CD4-positive, alpha-beta T cell treated with Interferon gamma for 1 hour (primary cell): ENCODE data around the gene GAS6.
"Not testable (repeated sequence)": the region's sequence is repeated elsewhere in the genome, so short reads cannot be mapped to it uniquely, and the experiment has no call there.

Experiments used
- DNase-seq: peaks from one replicate; pipeline ENCODE4 v3.0.0-alpha.2; 2020

GAS6 gene

DNA sequence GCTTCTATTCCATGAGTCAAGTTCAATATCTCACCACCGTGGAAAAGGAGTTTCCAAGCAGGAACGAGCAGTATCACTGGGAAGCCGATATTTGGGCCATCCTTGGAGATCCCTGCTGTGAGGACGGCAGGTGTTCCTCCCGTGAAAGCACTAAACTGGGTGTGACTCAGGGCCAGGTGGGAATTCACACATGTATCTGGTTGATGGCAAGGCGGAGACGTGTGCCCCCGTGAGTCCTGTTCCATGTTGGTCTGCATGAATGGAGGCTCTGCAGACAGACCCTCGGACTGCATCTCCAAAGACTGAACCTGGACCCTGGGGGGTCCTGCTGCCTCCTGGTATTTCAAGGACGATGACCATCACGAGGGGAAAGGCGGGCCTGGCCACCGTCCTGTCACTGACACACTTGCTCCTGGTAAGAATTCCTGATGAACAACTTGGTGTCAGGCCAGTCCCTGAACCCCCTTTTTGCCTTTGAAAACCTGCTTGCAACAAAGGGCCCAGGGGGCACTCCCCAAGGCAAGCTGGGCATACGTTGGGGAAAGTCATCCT lies 22.8 kb upstream of the GAS6 start:
- DNase-seq = no peak

DNA sequence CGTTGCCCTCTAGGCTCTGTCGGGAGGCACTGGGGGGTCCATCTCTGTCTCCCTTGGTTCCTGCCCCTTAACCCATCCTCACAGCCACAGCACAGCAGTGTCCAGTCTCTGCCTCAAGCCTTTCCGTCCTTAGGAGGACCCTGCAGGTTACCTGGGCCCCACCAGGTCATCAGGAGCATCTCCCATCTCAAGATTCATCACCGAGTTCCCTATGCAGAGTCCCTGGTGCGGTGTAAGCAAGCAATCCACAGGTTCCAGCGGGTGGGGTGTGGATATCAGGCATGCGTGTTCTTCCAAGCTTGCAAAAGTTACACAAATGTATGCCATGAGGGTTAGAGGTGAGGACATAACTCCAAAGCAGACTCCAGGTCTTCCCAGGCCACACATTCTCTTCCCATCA lies 20.9 kb upstream of the GAS6 start:
- DNase-seq = no peak

DNA sequence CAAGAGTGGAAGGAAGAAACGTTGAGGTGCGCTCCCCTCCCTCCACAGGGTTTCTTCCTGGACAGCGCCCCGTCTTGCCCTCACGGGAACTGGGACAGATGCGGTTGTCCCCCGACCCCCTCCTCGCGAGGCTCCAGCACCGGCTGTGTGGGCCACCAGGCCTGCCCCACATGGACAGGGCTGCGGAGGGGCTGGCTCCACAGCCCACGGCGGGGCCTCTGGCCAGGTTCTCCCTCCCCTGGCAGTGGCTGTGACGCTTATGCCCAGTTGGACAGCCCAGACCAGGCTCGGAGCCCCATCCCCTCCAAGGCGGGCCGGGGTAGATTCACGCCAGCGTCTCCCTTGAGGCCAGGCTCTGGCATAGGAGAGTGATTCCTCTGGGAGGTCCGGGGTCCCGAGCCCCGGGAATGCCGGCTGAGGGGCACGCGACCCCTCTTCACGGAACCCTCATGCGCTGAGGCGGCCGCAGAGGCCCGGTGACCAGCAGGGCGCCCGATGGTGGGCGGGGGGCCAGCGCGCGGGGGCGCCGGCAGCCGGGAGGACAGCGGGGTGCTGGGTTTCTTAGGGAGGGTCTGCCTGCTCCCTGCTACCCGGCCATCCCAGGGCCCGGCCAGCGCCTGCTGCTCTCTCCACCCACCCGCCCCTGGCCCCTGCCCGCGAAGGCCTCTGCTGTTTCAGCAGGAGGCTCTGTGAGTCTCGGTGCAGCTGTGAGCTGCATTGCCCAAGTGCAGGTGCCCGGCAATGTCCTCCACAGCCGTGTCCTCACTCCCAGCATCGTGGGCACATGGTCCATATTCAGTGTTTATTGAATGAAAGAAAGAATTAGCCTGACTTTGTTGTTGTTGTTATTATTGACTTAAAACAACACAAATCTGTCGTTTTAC lies 20.3 kb upstream of the GAS6 start:
- no peak for DNase-seq

DNA sequence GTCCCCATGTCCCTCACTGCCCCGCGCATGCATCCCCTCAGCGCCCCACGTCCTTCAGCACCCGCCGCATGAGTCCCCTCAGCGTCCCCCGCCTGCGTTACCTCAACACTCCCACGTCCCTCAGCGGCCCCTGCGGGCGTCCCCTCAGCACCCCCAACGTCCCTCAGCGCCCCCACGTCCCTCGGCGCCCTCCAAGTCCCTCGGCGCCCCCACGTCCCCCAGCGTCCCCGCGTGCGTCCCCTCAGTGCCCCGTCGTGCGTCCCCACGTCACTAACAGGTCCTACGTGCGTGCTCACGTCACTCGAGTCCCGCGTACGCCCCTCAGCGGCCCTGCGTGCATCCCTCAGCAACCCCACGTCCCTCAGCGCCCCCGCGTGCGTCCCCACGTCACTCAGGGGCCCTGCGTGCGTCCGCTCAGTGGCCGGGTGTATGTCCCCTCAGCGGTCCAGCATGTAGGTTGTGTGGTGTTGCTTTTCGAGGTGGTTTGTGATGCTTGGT lies 19.5 kb upstream of the GAS6 start:
- DNase-seq = no peak

DNA sequence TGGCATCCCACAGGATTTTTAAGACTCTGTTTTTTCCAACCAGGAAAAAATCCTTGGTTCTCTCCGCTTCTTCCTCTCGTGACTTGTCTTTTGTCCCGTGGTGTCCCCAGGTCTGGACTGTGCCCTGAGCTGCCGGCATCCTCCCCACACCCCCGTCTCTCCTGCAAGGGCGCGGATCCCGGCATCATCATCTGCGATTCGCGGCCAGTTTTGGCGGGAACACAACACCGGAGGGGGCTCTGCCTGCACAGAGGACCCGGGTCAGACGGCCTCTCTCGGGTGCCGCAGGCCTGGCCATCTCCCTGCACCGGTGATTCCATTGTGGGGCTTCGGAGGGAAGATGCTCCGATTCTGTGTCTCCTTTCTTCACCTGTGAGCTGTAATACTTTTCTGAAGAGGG lies 18.8 kb upstream of the GAS6 start:
- no peak for DNase-seq

DNA sequence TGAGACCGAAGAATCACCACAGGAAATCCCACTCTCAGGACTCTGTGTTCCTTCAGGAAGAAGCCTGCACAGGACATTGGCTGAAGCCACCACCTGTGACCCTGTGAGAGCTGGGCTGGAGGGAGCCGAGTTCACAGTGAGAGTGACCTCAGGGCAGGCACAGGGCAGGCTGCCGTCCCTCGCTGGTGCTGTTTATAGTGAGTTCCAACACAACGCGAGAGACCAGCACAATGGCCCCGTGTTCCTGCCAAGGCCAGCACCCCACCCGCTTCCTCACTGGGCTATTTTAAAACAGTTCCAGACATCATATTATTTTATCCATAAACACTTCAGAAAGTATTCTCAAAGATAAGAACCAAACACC lies 18.4 kb upstream of the GAS6 start:
- DNase-seq = no peak

DNA sequence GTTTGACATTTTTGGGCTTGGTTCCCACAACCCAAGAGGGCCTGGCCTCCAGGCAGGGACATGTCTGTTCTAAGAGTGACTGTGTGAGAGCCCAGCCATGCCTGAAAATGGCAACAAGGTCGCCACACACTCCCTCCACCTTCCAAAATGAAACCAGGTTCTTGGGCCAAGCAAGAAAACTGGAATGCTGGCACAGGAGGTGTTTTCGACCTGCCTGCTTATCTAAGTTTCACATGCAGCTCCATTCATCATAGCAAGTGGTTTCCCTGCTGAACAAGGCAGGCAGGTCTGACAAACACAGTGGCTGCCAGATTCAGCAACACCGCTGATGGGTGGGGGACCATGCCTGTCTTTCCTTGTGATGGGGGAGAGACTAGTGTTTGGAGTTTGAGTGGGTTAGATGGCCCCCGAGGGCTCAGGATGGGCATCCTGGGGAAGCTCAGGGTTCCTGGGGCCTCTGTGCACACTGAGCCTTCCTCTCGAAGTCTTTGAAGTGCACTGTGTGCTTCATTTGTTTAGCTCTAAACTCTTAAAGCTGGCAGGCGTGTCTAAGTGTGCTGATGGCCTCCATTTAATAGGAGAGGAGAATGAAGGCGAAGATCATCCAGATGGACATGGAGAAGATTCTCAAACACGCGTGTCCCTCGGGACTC lies 17.9 kb upstream of the GAS6 start:
- no peak for DNase-seq

DNA sequence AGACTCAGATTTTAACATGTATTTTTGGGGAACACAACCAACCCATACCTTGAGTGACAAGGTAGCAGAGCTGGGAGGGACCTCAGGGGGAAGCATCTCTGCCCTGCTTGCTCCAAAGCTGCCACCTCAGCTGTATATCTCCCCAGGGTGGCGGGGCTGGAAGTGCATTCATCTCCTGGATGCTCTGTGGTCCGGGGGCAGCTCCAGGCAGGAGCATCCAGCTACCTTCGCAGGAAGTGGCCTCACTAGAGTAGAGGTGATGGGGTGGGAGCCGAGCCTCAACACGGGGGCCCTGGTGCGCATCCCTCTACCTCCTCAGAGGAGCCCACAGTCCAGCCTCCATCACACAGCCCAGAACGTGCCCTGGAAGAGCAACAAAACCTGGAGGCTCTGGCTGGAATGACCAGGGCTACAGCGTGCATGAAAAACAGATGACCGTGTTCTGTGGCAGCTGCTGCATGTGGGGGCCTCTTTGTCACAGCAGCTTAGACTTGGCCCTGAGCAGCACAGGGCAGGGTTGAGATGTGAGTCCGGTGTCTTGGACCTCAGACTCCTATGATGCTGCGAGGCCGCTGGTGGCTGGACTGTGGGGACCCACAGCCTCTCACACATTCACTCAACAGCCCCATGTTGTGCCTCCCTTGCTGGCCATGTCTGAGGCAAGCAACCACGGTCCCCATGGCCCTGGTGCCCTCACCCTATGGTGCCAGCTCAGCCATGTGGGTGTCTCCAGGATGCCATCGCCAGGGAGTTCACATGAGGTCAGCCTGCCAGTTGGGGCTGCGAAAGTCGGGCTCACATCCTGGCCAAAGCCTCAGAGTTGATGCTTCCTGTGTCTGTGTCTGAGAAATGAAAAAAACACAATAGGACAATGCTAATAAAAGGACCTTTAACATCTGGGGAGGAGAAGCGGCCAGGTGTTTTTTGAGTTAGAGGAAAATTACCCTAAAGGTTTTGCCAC lies 17.1 kb upstream of the GAS6 start:
- no peak for DNase-seq

- DNase-seq = no peak
These were observed 15.9 kb upstream of the GAS6 start for GRCh38 chr13:113879494-113880360.

GRCh38 chr13:113879017-113879416 lies 15.1 kb upstream of the GAS6 start:
- DNase-seq = no peak

GRCh38 chr13:113877149-113877990 lies 13.5 kb upstream of the GAS6 start:
- DNase-seq = no peak

- peak; percentile 25 for DNase-seq
These were observed 12.7 kb upstream of the GAS6 start for GRCh38 chr13:113876346-113877148.

DNA sequence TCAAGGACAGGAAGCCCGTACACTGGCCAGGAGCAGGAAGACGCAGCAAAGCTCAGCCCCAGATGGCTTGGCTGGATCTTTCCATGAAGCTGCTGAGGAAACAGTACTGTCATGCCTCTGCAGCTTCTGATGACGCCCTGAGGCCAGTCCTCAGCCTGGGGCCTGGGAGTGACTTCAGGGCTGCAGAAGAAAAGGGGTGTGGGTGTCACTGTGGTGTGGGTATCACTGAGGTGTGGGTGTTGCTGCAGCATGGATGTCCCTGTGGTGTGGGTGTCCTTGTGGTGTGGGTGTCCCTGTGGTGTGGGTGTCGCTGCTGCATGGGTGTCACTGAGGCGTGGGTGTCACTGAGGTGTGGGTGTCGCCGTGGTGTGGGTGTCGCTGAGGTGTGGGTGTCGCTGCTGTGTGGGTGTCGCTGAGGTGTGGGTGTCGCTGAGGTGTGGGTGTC lies 12.0 kb upstream of the GAS6 start:
- DNase-seq = peak; percentile 42

DNA sequence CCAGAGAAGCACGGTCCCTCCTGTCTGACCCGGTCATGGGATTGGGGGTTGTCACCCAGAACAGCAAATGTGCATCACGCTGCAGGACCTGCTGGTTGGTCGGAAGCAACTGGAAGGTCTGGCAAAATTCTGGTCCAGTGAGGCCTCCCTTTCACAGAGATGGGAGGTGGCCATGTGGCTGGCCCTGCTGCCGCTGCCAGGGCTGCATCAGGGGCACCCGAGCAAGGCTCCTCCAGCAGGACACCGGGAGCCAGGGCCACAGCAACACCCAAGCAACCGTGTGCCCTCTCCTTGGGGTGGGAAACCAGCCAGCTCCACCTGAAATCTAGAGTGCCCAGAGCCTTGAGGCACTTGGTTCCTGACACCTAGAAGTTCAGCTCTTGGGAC lies 11.5 kb upstream of the GAS6 start:
- no peak for DNase-seq

DNA sequence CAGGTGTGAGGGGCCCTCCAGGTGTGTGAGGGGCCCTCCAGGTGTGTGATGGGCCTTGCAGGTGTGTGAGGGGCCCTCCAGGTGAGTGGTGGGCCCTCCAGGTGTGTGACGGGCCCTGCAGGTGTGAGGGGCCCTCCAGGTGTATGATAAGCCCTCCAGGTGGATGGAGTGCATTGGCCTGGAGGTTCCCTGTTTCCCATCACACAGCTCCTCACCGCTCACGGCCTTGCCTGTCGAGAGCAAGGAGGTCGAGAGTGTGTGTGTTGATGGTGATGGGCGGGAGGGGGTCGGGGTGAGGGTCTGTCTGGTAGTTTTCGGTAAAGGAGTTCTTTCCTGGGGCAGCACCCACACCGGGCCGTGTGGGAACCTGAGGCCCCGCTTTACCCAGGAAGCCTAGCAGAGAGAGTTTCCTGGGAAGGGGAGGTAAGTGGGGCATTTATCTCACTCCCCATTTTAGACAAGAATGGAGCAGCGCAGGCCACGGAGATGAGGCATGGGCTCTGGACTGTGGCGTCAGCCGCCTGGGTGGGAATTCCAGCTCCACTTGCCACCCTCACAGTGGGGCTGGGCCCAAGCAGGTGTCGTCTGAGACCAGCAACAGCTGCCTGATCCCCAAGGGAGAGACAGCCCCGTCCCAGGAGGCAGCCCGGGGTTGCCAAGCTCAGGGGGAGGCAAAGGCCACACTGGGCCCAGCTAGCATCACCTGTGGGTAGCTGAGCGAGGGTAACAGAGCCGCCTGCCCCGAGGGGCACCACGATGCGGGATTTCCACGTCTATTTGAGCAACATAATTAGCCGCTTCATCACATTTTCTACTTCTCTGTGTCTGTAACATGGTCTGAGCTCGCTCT lies 10.9 kb upstream of the GAS6 start:
- no peak for DNase-seq

DNA sequence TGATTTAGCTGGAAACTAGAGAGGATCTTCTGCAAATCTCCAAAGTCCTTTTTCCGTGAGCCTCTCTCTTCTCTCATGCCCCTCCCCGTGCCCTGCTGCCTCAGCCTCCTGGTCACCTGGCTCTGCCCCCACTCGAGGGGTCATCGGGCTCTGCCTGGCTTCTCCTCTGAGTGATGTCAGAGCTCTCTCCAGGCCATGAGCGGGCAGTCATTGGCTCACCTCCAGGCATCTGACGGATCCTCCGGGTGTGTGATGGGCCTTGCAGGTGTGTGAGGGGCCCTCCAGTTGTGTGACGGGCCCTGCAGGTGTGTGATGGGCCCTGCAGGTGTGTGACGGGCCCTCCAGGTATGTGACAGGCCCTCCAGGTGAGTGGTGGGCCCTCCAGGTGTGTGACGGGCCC lies 10.3 kb upstream of the GAS6 start:
- DNase-seq = no peak

DNA sequence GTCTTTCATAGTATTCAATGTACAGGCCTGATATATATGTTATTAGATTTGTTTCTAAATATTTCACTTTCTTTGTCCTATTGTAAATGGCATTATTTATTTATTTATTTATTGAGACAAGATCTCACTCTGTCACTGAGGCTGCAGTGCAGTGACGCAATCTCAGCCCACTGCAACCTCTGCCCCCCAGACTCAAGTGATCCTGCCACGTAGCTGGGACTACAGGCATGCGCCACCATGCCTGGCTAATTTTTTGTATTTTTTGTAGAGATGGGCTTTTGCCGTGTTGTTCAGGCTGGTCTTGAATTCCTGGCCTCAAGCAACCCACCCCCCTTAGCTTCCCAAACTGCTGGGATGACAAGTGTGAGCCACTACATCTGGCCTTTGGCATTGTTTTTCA lies 5.4 kb upstream of the GAS6 start:
- DNase-seq = no peak

- DNase-seq = not testable (repeated sequence)
These were observed 4.0 kb upstream of the GAS6 start for GRCh38 chr13:113867913-113868312.

- no peak for DNase-seq
These were observed 1.6 kb upstream of the GAS6 start for GRCh38 chr13:113865427-113865826.
